ENCODE data around the gene MVB12B.

The MVB12B gene

GRCh38 chr9:126302730-126303129, 23.9 kb upstream of the MVB12B start:
- no peak for TF ChIP-seq CTCF (IDR thresholded peaks at IDR 0.05; ENCODE audit: control insufficient read depth, extremely low read depth, insufficient read depth)
- no peak for DNase-seq (ENCODE audit: low read depth)
- no peak overlapping the region for H3K4me3 ChIP-seq (ENCODE audit: low read depth, low read length)

- DNase-seq (ENCODE audit: low read depth) = no peak
- no peak overlapping the region for H3K4me3 ChIP-seq (ENCODE audit: low read depth, low read length)
- no peak for TF ChIP-seq CTCF (IDR thresholded peaks at IDR 0.05; ENCODE audit: control insufficient read depth, extremely low read depth, insufficient read depth)
Observed at GRCh38 chr9:126303488-126303887, 23.1 kb upstream of the MVB12B start.

- TF ChIP-seq CTCF (IDR thresholded peaks at IDR 0.05; ENCODE audit: control insufficient read depth, extremely low read depth, insufficient read depth) = no peak
Observed at GRCh38 chr9:126304207-126304970, 22.2 kb upstream of the MVB12B start.

GRCh38 chr9:126304971-126305320, 21.7 kb upstream of the MVB12B start:
- TF ChIP-seq CTCF (IDR thresholded peaks at IDR 0.05; ENCODE audit: control insufficient read depth, extremely low read depth, insufficient read depth) = no peak
- H3K4me3 ChIP-seq (ENCODE audit: low read depth, low read length) = no peak overlapping the region
- DNase-seq (ENCODE audit: low read depth) = no peak

More at GRCh38 chr9:126304207-126304970, 22.2 kb upstream of the MVB12B start:
- H3K4me3 ChIP-seq (ENCODE audit: low read depth, low read length) = no peak overlapping the region
- no peak for DNase-seq (ENCODE audit: low read depth)

- no peak for DNase-seq (ENCODE audit: low read depth)
- TF ChIP-seq CTCF (IDR thresholded peaks at IDR 0.05; ENCODE audit: control insufficient read depth, extremely low read depth, insufficient read depth) = no peak
- H3K4me3 ChIP-seq (ENCODE audit: low read depth, low read length) = no peak overlapping the region
Observed at GRCh38 chr9:126306071-126306647, 20.5 kb upstream of the MVB12B start.

- DNase-seq (ENCODE audit: low read depth) = no peak
- no peak overlapping the region for H3K4me3 ChIP-seq (ENCODE audit: low read depth, low read length)
- TF ChIP-seq CTCF (IDR thresholded peaks at IDR 0.05; ENCODE audit: control insufficient read depth, extremely low read depth, insufficient read depth) = no peak
Observed at GRCh38 chr9:126307322-126308061, 19.1 kb upstream of the MVB12B start.

Measured in LNCaP clone FGC (cell line).